Measurements from ENCODE around the gene GNL3.

GNL3 gene

GRCh38 chr3:52660046-52660445, 25.8 kb upstream of the GNL3 start:
- no peak for ATAC-seq
- no peak for TF ChIP-seq RARB (CRISPR knock-in tag; IDR thresholded peaks at IDR 0.05)
- TF ChIP-seq SNAI2 (CRISPR knock-in tag; IDR thresholded peaks at IDR 0.05): no peak
- no peak for TF ChIP-seq TCF4 (CRISPR knock-in tag; IDR thresholded peaks at IDR 0.05; ENCODE audit: borderline replicate concordance)
- no peak for TF ChIP-seq PATZ1 (CRISPR knock-in tag; IDR thresholded peaks at IDR 0.05; ENCODE audit: borderline replicate concordance)
- no peak for TF ChIP-seq CSRNP3 (CRISPR knock-in tag; IDR thresholded peaks at IDR 0.05)
- TF ChIP-seq ESRRG (CRISPR knock-in tag; IDR thresholded peaks at IDR 0.05): no peak
- no peak for TF ChIP-seq ZNF565 (CRISPR knock-in tag; conservative IDR thresholded peaks at IDR 0.05; ENCODE audit: low read depth)
- TF ChIP-seq, protein P1, sequence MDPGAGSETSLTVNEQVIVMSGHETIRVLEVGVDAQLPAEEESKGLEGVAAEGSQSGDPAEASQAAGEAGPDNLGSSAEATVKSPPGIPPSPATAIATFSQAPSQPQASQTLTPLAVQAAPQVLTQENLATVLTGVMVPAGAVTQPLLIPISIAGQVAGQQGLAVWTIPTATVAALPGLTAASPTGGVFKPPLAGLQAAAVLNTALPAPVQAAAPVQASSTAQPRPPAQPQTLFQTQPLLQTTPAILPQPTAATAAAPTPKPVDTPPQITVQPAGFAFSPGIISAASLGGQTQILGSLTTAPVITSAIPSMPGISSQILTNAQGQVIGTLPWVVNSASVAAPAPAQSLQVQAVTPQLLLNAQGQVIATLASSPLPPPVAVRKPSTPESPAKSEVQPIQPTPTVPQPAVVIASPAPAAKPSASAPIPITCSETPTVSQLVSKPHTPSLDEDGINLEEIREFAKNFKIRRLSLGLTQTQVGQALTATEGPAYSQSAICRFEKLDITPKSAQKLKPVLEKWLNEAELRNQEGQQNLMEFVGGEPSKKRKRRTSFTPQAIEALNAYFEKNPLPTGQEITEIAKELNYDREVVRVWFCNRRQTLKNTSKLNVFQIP (CRISPR knock-in tag; IDR thresholded peaks at IDR 0.05; ENCODE audit: borderline replicate concordance, low read depth): no peak

DNA sequence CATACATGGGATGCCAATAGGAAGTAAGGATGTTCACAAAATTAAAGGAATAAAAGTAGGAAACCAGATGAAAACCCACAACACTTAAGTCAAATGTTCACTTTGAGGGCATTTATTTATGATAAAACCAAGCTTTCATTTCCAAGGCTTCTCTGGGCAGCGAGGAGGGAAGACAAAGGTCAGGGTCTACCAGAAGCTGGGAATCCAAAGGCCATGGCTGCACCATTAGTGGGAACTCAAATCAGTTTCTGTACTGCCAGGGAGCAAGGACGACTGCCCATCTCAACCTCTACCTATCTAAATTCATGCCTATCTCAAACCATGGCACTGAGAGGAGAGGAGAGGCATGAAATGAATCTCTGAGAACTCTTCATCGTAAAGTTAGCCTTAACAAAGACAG, 22.7 kb upstream of the GNL3 start:
- TF ChIP-seq ZNF565 (CRISPR knock-in tag; conservative IDR thresholded peaks at IDR 0.05; ENCODE audit: low read depth) (no peak), BACH2 (CRISPR knock-in tag; IDR thresholded peaks at IDR 0.05; ENCODE audit: borderline replicate concordance) (no peak), OSR1 (CRISPR knock-in tag; IDR thresholded peaks at IDR 0.05) (no peak), CSDC2 (CRISPR knock-in tag; IDR thresholded peaks at IDR 0.05) (no peak), PPARA (CRISPR knock-in tag; IDR thresholded peaks at IDR 0.05; ENCODE audit: borderline replicate concordance) (no peak), PATZ1 (CRISPR knock-in tag; IDR thresholded peaks at IDR 0.05; ENCODE audit: borderline replicate concordance) (no peak)
- TF ChIP-seq, protein P1 (CRISPR knock-in tag; IDR thresholded peaks at IDR 0.05; ENCODE audit: borderline replicate concordance, low read depth): no peak
- no peak for ATAC-seq

DNA sequence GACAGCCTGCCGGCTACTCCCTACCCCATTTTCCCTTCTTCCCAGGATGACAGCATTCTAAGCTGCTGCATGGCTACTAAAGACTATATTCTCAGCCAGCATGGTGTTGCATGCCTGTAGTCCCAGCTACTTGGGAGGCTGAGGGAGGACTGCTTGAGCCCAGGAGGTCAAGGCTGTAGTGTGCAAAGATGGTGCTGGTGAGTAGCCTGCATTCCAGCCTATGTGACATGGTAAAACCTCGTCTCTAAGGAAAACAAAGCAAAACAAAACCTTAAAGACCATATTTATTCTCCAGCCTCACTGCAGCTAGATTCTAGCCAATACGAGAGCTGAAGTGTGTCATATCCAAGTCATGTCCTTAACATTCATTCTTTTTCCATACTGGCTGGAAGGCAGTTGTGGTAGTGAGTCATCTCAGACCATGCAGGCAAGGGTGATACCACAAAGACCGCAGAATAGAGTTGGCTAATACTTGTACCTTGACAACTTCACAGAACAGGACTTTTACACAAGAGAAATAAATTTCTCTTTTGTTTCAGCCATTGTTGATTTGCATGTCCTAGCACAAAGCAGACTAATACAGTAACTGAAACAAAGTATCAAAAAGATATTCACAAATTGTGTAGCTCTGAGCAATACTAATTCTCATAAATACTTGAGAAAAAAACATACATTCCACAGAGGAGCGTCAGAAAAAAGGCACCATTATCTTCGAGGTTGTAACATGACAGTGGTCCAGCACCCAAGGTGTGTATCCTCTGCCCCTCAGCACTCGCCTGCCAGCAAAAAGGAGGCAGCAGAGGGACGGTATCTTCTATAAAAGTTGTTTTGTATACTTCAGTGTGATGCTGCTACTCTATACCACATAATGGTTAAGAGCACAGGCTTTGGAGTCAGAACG, 15.0 kb upstream of the GNL3 start:
- peak; percentile 97 for ATAC-seq
- no peak for TF ChIP-seq GLIS3 (CRISPR knock-in tag; IDR thresholded peaks at IDR 0.05)
- no peak for TF ChIP-seq BACH2 (CRISPR knock-in tag; IDR thresholded peaks at IDR 0.05; ENCODE audit: borderline replicate concordance)
- no peak for TF ChIP-seq TSHZ2 (CRISPR knock-in tag; IDR thresholded peaks at IDR 0.05)
- no peak for TF ChIP-seq ZC3H10 (CRISPR knock-in tag; IDR thresholded peaks at IDR 0.05)
- no peak for TF ChIP-seq TCF4 (CRISPR knock-in tag; IDR thresholded peaks at IDR 0.05; ENCODE audit: borderline replicate concordance)

Data from SK-N-SH treated with all-trans-retinoic acid at 6 μM for 48 hours (cell line).